Spleen (tissue), 7 donors: ENCODE measurements around the gene TERT.

ENCODE experiments used
- CTCF ChIP-seq, 11 experiments: fragments of 200-600 bp in 7 of 11; fragments of 450-650 bp in 4 of 11; sonication (generic) in 4 of 11; IDR thresholded peaks in 8 of 11; conservative IDR thresholded peaks in 3 of 11; 1 replicate in 7 of 11; 2 replicates in 4 of 11; pipeline versions ENCODE4 v1.4.0 to v1.8.0; 2016 to 2021; ENCODE audit warnings: antibody characterized with exemption in 11 of 11, inconsistent platforms in 4 of 11, mild to moderate bottlenecking in 1 of 11
- POLR2A ChIP-seq, 3 donors: fragments of 450-650 bp; IDR thresholded peaks; one replicate each; pipeline ENCODE4 v1.5.1; 2017; ENCODE audit warnings: antibody characterized with exemption in 3 of 3, mild to moderate bottlenecking in 1 of 3
- donor health status: DM: no; HTN: no; CAD: no; lungs with moderate emphysema.
- donor health status: DM: no; HTN: no; CAD: no.
- donor health status: DM: no; HTN: no; CAD: no.

- no peak for TF ChIP-seq POLR2A (IDR thresholded peaks at IDR 0.05)
- TF ChIP-seq CTCF (IDR thresholded peaks at IDR 0.05 in 8 of 11, conservative IDR thresholded peaks at IDR 0.05 in 3 of 11): no peak
Measured at GRCh38 chr5:1247811-1248210, 47.1 kb downstream of the TERT start.
